AG10803 (cell line): Measurements from ENCODE around the gene EPS8.
"Not testable (repeated sequence)": the region's sequence is repeated elsewhere in the genome, so short reads cannot be mapped to it uniquely, and the experiment has no call there.

Experiments
- DNase-seq: peaks from one replicate; pipeline ENCODE4 v3.0.0; 2010; ENCODE audit warnings: low read depth
- H3K4me3 ChIP-seq: 2 replicates; pipeline ENCODE4 v1.5.1; 2011; ENCODE audit warnings: mild to moderate bottlenecking, low read length, control low read depth
- TF ChIP-seq, protein P1 (sequence below): conservative IDR thresholded peaks from 2 replicates; pipeline ENCODE4 v1.5.1; 2011; ENCODE audit warnings: mild to moderate bottlenecking, low read length, control low read depth, inconsistent platforms

Gene EPS8

DNA sequence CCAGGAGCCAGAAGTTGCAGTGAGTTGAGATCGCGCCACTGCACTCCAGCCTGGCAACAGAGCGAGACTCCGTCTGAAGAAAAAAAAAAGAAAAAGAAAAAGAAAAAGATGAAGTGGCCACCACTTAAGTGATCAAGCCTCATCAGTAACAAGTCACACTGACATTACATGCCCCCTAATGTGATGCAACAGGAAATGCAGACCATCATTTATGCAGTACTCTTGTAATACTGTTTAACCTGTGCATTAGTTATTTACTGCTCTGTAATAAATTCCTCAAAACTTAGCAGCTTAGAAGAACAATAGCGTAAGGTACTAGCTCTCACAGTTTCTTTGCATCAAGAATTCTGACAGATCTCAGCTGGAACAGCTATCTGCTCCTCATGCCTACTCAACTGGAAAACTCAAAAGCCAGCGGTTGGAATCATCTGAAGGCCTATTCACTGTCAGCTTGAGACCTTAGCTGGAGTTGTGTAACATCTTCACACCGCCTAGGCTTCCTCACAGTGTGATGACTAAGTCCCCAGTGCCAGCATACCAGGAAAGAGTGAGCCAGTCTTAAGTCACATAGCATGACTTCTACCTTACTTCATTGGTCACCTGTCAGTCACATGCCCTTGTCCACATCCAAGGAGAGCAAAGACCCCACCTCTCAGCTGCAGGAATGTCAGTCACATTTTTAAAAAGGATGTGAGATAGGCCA is 31.5 kb downstream of the EPS8 start:
- TF ChIP-seq, protein P1, sequence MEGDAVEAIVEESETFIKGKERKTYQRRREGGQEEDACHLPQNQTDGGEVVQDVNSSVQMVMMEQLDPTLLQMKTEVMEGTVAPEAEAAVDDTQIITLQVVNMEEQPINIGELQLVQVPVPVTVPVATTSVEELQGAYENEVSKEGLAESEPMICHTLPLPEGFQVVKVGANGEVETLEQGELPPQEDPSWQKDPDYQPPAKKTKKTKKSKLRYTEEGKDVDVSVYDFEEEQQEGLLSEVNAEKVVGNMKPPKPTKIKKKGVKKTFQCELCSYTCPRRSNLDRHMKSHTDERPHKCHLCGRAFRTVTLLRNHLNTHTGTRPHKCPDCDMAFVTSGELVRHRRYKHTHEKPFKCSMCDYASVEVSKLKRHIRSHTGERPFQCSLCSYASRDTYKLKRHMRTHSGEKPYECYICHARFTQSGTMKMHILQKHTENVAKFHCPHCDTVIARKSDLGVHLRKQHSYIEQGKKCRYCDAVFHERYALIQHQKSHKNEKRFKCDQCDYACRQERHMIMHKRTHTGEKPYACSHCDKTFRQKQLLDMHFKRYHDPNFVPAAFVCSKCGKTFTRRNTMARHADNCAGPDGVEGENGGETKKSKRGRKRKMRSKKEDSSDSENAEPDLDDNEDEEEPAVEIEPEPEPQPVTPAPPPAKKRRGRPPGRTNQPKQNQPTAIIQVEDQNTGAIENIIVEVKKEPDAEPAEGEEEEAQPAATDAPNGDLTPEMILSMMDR, result no peak
- peak; percentile 91 for DNase-seq
- H3K4me3 ChIP-seq, result no peak overlapping the region

GRCh38 chr12:15756822-15757221 is 32.4 kb downstream of the EPS8 start:
- TF ChIP-seq, protein P1, result no peak
- peak; percentile 79 for DNase-seq
- H3K4me3 ChIP-seq, result no peak overlapping the region

DNA sequence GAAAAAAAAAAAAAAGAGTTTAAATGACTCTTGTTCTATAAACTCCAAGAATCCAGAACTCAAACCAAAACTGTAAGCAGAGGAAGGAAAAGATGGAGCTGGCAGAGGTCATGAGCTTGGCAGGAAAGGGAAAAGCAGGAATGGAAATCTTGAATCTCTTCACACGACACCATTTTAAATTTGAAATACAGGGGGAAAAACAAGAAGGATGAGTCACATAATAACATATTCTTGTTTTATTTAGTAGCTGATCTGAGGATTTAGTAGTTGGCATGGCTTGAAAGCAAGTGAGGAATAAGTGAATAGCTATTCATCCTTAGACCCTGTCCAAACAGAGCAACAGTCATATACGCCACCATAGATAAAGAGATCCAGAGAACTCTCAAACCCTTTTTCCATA is 35.0 kb downstream of the EPS8 start:
- DNase-seq, result peak; percentile 52
- TF ChIP-seq, protein P1, result no peak
- no peak overlapping the region for H3K4me3 ChIP-seq

DNA sequence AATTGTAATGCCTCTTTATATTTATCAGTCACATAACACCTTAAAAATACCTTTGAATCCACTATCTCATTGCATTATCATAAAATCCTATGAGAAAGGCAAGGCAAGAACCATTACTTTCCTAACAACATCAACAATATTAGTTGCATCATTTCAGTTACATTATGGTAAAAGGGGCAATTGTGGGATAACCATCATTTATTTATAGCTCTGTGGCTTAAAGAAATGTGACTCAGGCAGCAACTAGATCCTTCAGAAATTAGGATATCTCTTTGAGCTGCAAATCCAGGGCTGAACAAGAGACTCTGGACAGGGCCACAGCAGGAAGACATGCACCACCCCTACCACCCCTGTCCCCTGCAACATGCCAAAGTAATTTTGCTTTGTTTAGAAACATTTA is 36.4 kb downstream of the EPS8 start:
- DNase-seq, result peak; percentile 58
- TF ChIP-seq, protein P1, result no peak
- H3K4me3 ChIP-seq, result no peak overlapping the region

GRCh38 chr12:15751741-15752140 is 37.4 kb downstream of the EPS8 start:
- no peak overlapping the region for H3K4me3 ChIP-seq
- TF ChIP-seq, protein P1, result no peak
- peak; percentile 9 for DNase-seq

DNA sequence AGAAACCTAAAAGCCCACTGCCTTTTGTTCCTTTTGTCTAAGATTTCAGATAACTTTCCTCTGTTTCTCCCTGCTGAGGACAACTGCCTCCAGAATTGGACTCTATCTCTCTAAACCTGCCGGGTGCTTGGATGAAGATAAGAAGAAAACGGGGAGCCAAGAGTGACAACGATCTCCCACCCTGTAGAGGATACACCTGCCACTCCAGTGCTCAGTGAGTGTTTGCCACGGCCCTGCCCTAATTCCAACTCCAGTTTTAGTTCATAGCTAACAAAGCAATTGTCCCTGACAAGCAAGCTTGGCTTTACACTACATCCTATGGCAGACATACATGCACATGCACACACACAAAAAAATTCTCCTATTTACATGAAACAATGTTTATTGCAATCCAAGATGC is 39.3 kb downstream of the EPS8 start:
- TF ChIP-seq, protein P1, result no peak
- DNase-seq, result no peak

GRCh38 chr12:15741870-15742269 is 47.3 kb downstream of the EPS8 start:
- not testable (repeated sequence) for DNase-seq, H3K4me3 ChIP-seq

More for the DNA sequence above, 39.3 kb downstream of the EPS8 start:
- H3K4me3 ChIP-seq, result no peak overlapping the region

GRCh38 chr12:15741082-15741481 is 48.1 kb downstream of the EPS8 start:
- H3K4me3 ChIP-seq, result no peak overlapping the region
- TF ChIP-seq, protein P1, result no peak; the same call in 1 of the 2 replicates
- DNase-seq, result no peak

- not testable (repeated sequence) for H3K4me3 ChIP-seq, DNase-seq
These were observed 48.8 kb downstream of the EPS8 start for GRCh38 chr12:15740389-15740788.
